ENCODE data around the gene ANGEL1.

DNA sequence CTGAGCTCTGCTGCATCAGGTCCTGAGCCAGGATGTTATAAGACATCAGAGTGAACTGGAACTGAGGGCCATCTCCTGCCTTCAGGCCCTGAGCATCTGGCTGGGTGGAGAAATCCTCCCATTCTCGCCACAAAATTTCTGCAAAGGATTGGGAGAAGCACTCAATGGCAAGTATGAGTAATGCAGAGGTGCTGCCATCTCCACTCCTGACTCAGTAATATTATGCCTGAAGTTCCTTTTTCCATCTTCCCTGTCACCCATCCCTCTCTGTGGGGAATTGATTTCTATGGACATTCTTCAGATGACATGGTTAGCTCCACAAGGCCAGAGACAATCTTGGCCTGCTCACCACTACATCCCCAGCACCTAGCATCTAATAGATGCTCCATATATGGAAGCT is 4.7 kb downstream of the ANGEL1 start:
- TF ChIP-seq, protein P1, sequence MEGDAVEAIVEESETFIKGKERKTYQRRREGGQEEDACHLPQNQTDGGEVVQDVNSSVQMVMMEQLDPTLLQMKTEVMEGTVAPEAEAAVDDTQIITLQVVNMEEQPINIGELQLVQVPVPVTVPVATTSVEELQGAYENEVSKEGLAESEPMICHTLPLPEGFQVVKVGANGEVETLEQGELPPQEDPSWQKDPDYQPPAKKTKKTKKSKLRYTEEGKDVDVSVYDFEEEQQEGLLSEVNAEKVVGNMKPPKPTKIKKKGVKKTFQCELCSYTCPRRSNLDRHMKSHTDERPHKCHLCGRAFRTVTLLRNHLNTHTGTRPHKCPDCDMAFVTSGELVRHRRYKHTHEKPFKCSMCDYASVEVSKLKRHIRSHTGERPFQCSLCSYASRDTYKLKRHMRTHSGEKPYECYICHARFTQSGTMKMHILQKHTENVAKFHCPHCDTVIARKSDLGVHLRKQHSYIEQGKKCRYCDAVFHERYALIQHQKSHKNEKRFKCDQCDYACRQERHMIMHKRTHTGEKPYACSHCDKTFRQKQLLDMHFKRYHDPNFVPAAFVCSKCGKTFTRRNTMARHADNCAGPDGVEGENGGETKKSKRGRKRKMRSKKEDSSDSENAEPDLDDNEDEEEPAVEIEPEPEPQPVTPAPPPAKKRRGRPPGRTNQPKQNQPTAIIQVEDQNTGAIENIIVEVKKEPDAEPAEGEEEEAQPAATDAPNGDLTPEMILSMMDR (IDR thresholded peaks at IDR 0.05): no peak
- TF ChIP-seq, protein P2, sequence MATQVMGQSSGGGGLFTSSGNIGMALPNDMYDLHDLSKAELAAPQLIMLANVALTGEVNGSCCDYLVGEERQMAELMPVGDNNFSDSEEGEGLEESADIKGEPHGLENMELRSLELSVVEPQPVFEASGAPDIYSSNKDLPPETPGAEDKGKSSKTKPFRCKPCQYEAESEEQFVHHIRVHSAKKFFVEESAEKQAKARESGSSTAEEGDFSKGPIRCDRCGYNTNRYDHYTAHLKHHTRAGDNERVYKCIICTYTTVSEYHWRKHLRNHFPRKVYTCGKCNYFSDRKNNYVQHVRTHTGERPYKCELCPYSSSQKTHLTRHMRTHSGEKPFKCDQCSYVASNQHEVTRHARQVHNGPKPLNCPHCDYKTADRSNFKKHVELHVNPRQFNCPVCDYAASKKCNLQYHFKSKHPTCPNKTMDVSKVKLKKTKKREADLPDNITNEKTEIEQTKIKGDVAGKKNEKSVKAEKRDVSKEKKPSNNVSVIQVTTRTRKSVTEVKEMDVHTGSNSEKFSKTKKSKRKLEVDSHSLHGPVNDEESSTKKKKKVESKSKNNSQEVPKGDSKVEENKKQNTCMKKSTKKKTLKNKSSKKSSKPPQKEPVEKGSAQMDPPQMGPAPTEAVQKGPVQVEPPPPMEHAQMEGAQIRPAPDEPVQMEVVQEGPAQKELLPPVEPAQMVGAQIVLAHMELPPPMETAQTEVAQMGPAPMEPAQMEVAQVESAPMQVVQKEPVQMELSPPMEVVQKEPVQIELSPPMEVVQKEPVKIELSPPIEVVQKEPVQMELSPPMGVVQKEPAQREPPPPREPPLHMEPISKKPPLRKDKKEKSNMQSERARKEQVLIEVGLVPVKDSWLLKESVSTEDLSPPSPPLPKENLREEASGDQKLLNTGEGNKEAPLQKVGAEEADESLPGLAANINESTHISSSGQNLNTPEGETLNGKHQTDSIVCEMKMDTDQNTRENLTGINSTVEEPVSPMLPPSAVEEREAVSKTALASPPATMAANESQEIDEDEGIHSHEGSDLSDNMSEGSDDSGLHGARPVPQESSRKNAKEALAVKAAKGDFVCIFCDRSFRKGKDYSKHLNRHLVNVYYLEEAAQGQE (IDR thresholded peaks at IDR 0.05; ENCODE audit: low read depth, low read length): no peak
- TF ChIP-seq RAD21 (IDR thresholded peaks at IDR 0.05; ENCODE audit: low read length): no peak
- no peak for TF ChIP-seq TEAD4 (IDR thresholded peaks at IDR 0.05; ENCODE audit: borderline replicate concordance, insufficient read depth)
- TF ChIP-seq RCOR1 (IDR thresholded peaks at IDR 0.05; ENCODE audit: low read length): no peak
- TF ChIP-seq NRF1 (IDR thresholded peaks at IDR 0.05; ENCODE audit: low read depth, low read length): no peak
- TF ChIP-seq POLR2AphosphoS5 (IDR thresholded peaks at IDR 0.05; ENCODE audit: low read depth, low read length): no peak
- TF ChIP-seq, protein P3, sequence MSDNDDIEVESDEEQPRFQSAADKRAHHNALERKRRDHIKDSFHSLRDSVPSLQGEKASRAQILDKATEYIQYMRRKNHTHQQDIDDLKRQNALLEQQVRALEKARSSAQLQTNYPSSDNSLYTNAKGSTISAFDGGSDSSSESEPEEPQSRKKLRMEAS (IDR thresholded peaks at IDR 0.05; ENCODE audit: low read depth): no peak

Measured in SK-N-SH (cell line).